ENCODE measurements around the gene MRM3. TPM values are rescaled to one million over a fixed set of nuclear protein-coding genes. Genes with fewer than 3 reads are reported as not detected.
A peak's percentile ranks its signal among the peaks of the same experiment; 100 is the strongest.
"Not testable (repeated sequence)": the region's sequence is repeated elsewhere in the genome, so short reads cannot be mapped to it uniquely, and the experiment has no call there.

Gene MRM3
- total RNA-seq, 4 donors from 2014 or later = 1.00 to 13.4 (median 12.5) TPM; not detected in 1

DNA sequence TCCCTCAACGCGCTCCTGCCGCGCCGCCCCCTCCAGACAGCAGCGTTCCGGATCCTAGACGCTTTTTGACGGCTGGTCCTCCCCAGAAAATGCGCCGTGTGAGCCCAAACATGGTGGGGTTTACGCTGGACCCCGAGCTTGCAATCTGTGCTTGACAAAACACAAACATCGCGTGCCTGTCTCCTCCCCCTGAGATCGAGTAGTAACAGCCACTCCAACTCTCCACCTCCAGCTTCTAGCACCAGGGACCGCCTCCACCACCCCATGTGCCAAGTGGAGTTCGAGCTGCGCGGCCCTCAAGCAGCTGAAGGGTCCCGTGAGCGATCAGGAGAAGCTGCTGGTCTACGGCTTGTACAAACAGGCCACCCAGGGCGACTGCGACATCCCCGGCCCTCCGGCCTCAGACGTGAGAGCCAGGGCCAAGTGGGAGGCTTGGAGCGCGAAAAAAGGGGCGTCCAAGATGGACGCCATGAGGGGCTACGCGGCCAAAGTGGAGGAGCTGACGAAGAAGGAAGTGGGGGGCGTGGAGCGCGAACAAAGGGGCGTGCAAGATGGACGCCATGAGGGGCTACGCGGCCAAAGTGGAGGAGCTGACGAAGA is 29.4 kb upstream of the MRM3 start:
- H3K4me3 ChIP-seq = peak overlapping the region; percentile 64 to 91 (median 80)
- peak; percentile 60 for DNase-seq
- 35% methylated on average over 34 of the region's 43 CpGs; no CpG with 5 or more reads in 1 of the 2 donors for WGBS, 2 donors (ENCODE audit: low coverage in 1 of 2)
- no peaks in the 10 kb centered on the region for H3K36me3 ChIP-seq
- in situ Hi-C loops (cut with MboI; ENCODE audit: low pct_ligation_motif_present in 1 of 4, low pct_unique_long_range_greater_than_20kb in 1 of 4, low sequenced_read_pairs in 3 of 4) (no loop called here), intact Hi-C loops (cut with DNase I; ENCODE audit: low total_unique reads) (no loop called here)
- no peak for TF ChIP-seq POLR2A (IDR thresholded peaks at IDR 0.05)
- TF ChIP-seq, protein P1, sequence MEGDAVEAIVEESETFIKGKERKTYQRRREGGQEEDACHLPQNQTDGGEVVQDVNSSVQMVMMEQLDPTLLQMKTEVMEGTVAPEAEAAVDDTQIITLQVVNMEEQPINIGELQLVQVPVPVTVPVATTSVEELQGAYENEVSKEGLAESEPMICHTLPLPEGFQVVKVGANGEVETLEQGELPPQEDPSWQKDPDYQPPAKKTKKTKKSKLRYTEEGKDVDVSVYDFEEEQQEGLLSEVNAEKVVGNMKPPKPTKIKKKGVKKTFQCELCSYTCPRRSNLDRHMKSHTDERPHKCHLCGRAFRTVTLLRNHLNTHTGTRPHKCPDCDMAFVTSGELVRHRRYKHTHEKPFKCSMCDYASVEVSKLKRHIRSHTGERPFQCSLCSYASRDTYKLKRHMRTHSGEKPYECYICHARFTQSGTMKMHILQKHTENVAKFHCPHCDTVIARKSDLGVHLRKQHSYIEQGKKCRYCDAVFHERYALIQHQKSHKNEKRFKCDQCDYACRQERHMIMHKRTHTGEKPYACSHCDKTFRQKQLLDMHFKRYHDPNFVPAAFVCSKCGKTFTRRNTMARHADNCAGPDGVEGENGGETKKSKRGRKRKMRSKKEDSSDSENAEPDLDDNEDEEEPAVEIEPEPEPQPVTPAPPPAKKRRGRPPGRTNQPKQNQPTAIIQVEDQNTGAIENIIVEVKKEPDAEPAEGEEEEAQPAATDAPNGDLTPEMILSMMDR (IDR thresholded peaks at IDR 0.05) = no peak
- no peak for TF ChIP-seq POLR2AphosphoS5 (IDR thresholded peaks at IDR 0.05)
- TF ChIP-seq EP300 (IDR thresholded peaks at IDR 0.05; ENCODE audit: low read depth) = no peak
- no peaks in the 10 kb centered on the region for H3K9me3 ChIP-seq
- peak overlapping the region; percentile 82 to 88 (median 84) for H3K27ac ChIP-seq
- H3K4me1 ChIP-seq = peaks cover 7 to 22% (median 16%) of the 10 kb centered on the region in 4 donors
- no peaks in the 10 kb centered on the region for H3K27me3 ChIP-seq

DNA sequence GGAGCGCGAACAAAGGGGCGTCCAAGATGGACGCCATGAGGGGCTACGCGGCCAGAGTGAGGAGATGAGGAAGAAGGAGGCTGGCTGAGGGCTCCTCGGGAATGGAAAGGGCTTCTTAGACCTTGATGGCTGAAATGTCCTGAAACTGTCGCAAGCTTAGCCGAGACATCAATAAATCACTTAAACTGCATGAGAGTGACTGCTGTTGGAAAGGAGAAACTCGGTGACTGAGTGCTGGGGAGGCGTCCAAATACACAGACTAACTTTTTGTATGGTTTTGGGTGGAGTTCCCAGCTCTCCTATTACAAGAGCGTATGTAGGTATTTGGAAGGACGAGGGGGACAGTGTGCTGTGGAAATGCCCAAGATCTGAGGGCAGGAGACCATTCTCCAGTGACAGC is 28.7 kb upstream of the MRM3 start:
- no peaks in the 10 kb centered on the region for H3K9me3 ChIP-seq
- H3K4me1 ChIP-seq = peaks cover 7 to 22% (median 16%) of the 10 kb centered on the region in 4 donors
- peaks cover 0 to under 1% (median 0%) of the 10 kb centered on the region in 4 donors for H3K36me3 ChIP-seq
- WGBS, 2 donors (ENCODE audit: low coverage in 1 of 2) = 87% methylated on average over 13 of the region's 13 CpGs; no CpG with 5 or more reads in 1 of the 2 donors
- intact Hi-C loops (cut with DNase I; ENCODE audit: low total_unique reads) = no loop called here
- no peak overlapping the region for H3K4me3 ChIP-seq
- no peak overlapping the region for H3K27ac ChIP-seq
- TF ChIP-seq POLR2AphosphoS5 (IDR thresholded peaks at IDR 0.05) (no peak), POLR2A (IDR thresholded peaks at IDR 0.05) (no peak)
- no peaks in the 10 kb centered on the region for H3K27me3 ChIP-seq
- in situ Hi-C loops (cut with MboI; ENCODE audit: low pct_ligation_motif_present in 1 of 4, low pct_unique_long_range_greater_than_20kb in 1 of 4, low sequenced_read_pairs in 3 of 4) = no loop called here
- DNase-seq = no peak

DNA sequence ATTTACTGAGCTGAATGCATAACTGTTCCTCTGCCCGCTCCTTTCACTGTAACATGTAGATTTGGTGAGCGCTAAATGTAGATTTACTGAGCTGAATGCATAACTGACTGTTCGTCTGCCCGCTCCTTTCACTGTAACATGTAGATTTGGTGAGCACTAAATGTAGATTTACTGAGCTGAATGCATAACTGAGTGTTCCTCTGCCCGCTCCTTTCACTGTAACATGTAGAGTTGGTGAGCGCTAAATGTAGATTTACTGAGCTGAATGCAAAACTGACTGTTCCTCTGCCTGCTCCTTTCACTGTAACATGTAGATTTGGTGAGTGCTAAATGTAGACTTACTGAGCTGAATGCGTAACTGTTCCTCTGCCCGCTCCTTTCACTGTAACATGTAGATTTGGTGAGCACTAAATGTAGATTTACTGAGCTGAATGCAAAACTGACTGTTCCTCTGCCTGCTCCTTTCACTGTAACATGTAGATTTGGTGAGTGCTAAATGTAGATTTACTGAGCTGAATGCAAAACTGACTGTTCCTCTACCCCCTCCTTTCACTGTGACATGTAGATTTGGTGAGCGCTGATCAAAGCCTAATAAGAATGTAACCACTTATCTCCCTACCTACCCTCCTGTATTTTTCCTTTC is 26.7 kb upstream of the MRM3 start:
- H3K27ac ChIP-seq; intact Hi-C loops (cut with DNase I; ENCODE audit: low total_unique reads): not testable (repeated sequence)
- WGBS, 2 donors (ENCODE audit: low coverage in 1 of 2) = 88 to 94% methylated on average over 9 of the region's 9 CpGs

DNA sequence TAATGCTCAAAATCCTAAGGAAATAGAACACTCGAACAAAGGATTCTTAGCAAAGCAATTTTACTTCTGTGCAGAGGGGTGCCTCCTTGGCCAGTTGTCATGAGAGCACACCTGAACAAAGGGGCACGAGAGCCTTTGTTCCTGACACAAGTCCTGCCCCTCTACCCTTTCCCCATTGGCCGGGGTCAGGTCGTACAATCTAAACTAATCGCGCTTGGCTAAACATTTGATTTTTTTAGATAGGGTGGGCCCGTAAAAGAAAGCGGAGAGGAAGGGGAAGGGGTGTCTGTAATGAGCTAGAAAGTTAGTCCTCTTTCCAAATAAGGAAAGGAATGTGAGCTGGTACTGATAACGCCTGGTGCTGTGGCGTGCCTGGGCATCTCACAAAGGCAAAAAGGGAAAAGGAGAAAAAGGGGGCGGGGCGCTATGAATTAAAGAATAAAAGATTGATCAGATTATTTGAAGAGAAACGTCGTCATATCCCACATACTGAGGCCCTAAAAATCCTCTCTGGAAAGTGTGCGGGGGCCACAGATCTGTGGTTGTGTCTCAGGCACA is 26.1 kb upstream of the MRM3 start:
- Histone ChIP-seq H3K36me3 (peaks cover 0 to 14% (median 6%) of the 10 kb centered on the region in 4 donors), H3K4me1 (peaks cover 3 to 16% (median 5%) of the 10 kb centered on the region in 4 donors), H3K27ac (peak overlapping the region in 1 of 4 donors; percentile 17)
- WGBS, 2 donors (ENCODE audit: low coverage in 1 of 2) = 81 to 85% methylated on average over 7 to 15 of the region's 15 CpGs
- H3K9me3 ChIP-seq; in situ Hi-C loops (cut with MboI; ENCODE audit: low pct_ligation_motif_present in 1 of 4, low pct_unique_long_range_greater_than_20kb in 1 of 4, low sequenced_read_pairs in 3 of 4); DNase-seq; H3K27me3 ChIP-seq; H3K4me3 ChIP-seq; intact Hi-C loops (cut with DNase I; ENCODE audit: low total_unique reads): not testable (repeated sequence)

More for the DNA sequence above, 26.7 kb upstream of the MRM3 start:
- DNase-seq; H3K36me3 ChIP-seq; H3K4me3 ChIP-seq; H3K9me3 ChIP-seq; in situ Hi-C loops (cut with MboI; ENCODE audit: low pct_ligation_motif_present in 1 of 4, low pct_unique_long_range_greater_than_20kb in 1 of 4, low sequenced_read_pairs in 3 of 4); H3K27me3 ChIP-seq: not testable (repeated sequence)
- peaks cover 7 to 22% (median 12%) of the 10 kb centered on the region in 4 donors for H3K4me1 ChIP-seq

DNA sequence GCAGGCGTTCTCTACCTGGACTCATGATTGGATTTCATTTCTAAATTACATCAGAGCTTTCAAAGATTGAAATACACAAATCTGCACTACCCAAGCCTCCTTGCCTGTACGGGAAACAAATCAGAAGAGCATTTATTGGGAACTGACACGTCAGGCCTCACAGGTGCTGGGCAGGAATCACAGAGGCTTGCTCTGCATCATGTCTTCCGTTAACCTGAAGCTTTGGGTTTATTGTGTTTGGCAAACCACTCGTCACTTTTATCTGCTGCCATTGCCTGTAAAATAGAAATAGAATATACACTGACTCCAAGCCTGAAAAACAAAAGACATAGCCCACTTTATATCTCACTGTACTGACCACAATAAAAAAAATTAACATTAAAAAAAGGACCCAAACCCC is 22.2 kb upstream of the MRM3 start:
- no peak overlapping the region for H3K4me3 ChIP-seq
- intact Hi-C loops (cut with DNase I; ENCODE audit: low total_unique reads) (no loop called here), in situ Hi-C loops (cut with MboI; ENCODE audit: low pct_ligation_motif_present in 1 of 4, low pct_unique_long_range_greater_than_20kb in 1 of 4, low sequenced_read_pairs in 3 of 4) (no loop called here)
- no peaks in the 10 kb centered on the region for H3K9me3 ChIP-seq
- peaks cover 0 to 31% (median 8%) of the 10 kb centered on the region in 4 donors for H3K36me3 ChIP-seq
- 82 to 85% methylated on average over 3 to 5 of the region's 5 CpGs for WGBS, 2 donors (ENCODE audit: low coverage in 1 of 2)
- H3K27me3 ChIP-seq = no peaks in the 10 kb centered on the region
- TF ChIP-seq POLR2A (IDR thresholded peaks at IDR 0.05) (no peak), POLR2AphosphoS5 (IDR thresholded peaks at IDR 0.05) (no peak), EP300 (IDR thresholded peaks at IDR 0.05; ENCODE audit: low read depth) (no peak)
- TF ChIP-seq, protein P1 (IDR thresholded peaks at IDR 0.05) = no peak
- no peaks in the 10 kb centered on the region for H3K4me1 ChIP-seq
- DNase-seq = no peak
- no peak overlapping the region for H3K27ac ChIP-seq

Measured in transverse colon (tissue), 4 donors.